GOT3 (cell line): ENCODE data around the gene USP53.
"Not testable (repeated sequence)": the region's sequence is repeated elsewhere in the genome, so short reads cannot be mapped to it uniquely, and the experiment has no call there.

Source experiments
- DNase-seq: peaks from one replicate; lab custom pipeline; 2025; ENCODE audit warnings: mixed read lengths; lab: John Stamatoyannopoulos, UW

Gene USP53

DNA sequence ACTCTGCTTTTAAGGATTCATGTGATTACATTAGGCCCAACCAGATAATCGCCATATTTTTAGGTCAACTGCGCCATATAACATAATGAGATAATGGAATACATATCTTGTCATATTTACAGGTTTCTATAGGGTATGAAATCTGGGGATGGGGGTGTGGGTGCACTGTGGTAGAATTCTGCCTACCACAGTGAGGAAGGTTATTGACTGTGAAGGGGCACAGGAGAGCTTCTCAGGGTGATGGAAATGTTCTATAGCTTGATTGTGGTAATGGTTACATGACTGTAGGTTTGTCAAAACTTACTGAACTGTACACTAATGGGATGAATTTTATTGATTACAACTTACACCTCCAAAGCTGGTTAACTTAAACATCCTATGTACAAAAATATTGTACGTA is 15.9 kb downstream of the USP53 start:
- no peak for DNase-seq

DNA sequence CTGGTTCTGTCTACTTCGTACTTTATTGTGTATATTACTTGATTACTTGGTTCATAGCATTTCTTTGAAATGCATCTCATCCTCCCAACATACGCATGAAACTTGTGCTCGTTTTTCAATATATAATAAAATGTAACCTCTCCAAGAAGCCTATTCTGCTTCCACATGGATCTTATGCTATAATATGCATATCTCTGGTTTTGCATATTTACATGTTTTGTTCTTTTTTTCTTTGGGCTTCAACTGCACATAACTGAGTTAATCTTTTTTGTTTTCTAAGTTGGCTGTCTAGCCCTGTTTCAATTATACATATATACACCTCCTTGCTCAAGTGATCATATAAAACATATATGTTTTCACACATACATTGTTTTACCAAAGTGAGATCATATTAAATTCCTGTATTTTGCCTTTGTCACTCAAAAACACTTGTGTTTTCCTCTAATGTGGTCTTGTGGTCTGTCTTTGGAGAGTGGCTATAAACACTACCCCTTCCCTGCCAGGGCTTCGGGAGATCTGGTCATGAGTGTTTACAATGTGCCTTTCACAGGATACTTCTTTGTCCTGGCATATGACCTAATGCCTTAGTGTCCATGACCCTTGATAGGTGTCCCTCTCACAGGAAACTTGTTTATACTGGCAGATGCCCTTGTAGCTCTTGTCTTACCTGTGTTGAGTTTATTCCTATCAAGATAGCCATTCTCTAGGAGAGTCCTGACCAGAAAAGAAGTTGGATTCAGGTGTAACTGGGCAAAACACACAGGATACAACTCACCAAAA is 17.6 kb downstream of the USP53 start:
- no peak for DNase-seq

DNA sequence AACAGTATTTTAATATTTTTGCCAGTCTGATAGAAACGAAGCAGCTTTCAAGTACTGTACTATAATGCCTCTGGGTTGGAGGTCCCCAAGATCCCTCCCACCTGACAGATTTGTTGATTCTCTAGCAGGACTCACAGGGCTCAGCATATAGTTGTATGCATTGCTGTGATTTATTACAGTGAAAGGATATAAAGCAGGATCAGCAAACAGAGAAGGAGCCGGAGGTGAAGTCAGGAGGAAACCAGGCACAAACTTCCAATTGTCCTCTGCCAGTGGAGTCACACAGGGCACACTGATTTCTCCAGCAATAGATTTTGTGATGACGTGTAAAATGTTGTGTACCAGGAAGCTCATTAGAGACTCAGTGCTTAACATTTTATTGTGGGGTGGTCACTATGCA is 19.0 kb downstream of the USP53 start:
- DNase-seq = no peak

DNA sequence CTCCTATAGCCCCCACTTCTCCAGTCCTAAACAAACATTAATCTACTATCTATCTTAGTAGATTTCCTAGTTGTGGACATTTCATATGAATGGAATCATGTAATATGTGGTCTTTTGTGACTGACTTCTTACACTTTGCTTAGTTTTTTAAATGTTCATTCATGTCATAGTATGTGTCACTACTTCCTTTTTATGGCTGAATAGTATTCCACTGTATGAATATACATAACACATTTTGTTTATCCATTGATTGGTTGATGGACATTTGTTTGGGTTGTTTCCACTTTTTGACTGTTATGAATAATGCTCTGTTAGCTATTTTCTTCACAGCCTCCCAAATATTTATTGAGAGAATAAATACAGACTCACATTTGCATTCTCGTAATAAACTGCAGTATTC is 19.8 kb downstream of the USP53 start:
- DNase-seq = no peak

DNA sequence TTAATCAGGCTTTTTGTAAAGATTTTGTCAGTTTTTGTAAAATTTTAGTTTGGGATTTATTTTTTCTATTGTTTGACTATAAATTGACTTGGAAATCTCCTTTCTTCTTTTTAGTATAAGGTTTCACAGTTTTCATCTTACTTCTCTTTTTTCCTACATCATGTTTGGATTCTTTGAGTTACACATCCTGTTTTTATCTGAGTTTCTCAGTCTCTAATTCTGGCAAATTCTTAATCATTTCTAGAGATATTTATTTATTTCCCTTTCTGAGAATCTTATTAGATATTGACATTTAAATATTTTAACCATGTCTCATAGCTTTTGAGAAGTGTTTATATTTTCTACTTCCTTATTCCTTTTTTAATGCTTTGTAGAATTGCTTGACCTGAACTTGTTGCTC is 20.7 kb downstream of the USP53 start:
- no peak for DNase-seq

DNA sequence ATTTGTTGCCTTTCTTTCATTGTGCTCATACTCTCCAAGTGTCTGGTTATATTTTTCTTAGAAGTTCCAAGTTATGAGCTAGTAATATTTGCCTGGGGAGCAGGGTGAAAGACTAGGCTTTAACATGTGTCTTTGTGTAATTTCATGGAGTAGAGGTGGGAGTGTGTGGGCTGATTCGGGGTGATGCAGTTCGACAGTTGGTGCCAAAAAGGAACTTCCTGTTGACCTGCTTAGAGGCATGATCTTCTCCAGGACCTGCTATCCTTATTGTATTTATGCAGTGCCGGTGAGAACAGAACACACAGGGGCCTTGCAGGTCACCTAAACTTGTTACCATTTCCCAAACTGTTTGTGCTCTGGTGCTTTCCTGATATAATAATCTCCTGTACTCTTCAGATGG is 21.2 kb downstream of the USP53 start:
- no peak for DNase-seq

DNA sequence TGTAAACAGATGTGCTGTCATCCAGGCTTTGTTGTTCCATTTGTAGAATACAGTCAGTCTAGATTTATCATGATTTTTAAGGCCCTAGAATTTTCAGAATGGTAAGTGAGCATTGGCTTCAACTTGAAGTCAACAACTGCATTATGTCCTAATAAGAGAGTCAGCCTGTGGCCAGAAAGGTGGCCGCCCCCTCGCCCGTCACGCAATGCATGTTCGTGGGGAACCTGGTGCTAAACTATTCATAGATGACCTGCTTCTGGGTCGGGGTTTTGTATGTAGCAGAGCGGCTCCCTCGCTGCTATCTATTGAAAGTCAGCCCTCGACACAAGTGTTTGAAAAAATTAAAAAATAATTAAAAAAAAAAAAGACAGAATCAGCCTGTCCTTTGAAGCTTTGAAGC is 24.7 kb downstream of the USP53 start:
- no peak for DNase-seq

DNA sequence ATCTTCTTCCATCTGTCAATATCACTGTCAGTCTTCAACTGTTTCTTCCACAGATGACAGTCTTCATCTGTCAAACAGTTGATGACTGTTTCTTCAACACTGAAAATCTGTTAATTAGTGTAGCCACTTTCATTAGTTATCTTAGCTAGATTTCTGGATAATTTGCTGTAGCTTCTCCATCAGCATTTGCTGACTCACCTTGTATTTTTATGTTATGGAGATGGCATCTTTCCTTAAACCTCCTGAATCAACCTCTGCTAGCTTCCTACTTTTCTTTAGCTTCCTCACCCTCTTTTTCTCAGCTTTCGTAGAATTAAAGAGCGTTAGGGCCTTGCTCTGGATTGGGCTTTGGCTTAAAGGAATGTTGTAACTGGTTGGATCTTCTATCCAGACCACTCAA is 25.1 kb downstream of the USP53 start:
- no peak for DNase-seq

DNA sequence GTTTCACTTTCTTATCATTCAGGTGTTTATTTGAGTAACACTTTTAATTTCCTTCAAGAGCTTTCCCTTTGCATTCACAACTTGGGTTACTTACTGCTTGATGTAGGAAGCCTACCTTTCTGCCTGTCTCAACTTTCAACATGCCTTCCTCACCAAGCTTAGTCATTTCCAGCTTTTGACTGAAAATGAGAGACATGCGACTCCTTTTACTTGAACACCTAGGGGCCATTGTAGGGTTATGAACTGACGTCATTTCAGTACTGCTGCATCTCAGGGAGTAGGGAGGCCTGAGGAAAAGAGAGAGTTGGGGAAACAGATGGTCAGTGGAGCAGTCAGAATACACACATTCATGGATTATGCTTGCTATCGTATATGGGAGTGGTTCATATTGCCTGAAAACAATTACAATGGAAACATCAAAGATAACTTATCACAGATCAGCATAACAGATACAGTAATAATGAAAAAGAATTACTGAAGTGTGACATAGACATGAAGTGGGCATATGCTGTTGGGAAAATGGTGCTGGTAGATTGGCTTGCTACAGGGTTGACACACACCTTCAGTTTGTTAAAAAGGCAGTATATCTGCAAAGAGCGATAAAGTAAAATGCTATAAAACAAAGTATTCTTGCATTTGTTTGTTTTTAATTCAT is 25.7 kb downstream of the USP53 start:
- no peak for DNase-seq

DNA sequence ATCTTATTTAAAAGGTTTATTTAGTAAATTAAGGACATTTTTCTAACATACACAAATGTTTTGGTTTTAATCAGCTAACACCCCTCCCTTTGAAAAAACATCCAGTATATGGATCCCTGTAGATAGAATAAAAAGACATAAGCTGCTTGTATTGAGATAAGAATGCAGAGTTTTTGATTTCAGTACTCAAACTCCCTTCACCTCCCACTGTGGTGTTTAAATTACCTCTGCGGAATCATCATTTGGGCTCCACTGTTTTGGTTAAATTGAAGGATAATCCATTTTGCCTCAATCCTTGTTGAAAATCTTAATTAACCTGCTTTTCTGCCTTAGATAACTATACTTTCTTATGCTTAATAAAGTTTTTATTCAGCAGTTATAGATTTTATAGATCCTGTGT is 27.6 kb downstream of the USP53 start:
- no peak for DNase-seq

DNA sequence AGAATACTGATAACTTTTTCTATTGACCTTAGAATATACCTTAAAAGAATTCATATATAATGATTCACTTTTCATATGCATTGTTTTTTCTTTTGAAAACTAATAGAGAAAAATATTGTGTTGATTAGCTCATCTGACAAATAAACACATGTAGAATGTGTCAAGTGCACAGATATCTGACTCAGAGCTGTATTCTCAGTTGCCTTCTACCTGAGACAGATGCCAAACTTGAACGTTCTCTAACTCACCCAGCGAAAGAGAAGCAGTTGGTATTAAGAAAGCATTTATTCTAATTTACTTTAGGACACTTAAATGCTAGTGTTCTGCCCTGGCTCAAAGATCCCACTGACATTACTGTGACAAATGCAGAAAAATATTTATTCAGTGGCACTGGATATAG is 28.1 kb downstream of the USP53 start:
- no peak for DNase-seq

DNA sequence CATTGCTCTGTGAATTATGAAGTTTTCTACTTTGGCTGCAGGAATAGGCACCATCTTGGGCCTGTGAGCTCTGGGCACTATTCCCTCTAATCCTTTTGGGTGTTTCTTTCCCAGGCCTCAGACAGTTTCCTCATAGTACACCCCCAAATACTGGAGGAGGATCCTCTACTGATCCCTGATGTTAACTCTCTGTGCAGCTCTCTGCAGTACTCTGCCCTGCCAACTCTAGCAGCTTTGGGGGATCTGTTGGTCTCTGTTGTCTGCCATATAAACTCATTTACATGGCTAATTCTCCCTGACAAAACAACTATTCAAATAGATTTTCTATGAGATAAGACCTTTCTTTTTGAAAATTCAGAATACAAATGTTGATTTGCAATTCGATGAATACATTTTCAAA is 29.9 kb downstream of the USP53 start:
- no peak for DNase-seq

DNA sequence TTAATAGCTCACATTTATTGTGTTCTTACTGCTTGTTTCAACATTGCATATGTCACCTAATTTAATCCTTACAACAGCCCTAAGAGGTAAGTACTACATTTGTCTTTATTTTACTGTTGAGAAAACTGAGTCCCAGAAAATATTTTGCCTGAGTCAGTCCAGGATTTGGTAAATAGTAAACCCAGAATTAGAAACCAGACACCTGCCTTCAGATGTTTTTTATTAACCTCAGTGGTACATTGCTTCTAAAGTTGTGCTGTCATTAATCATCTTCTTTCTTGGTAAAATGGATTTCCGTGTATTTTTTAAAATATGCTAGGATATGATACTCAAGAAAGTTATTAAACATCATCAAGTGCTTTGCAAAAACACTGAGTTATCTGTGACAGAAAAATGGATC is 31.4 kb downstream of the USP53 start:
- DNase-seq = no peak

DNA sequence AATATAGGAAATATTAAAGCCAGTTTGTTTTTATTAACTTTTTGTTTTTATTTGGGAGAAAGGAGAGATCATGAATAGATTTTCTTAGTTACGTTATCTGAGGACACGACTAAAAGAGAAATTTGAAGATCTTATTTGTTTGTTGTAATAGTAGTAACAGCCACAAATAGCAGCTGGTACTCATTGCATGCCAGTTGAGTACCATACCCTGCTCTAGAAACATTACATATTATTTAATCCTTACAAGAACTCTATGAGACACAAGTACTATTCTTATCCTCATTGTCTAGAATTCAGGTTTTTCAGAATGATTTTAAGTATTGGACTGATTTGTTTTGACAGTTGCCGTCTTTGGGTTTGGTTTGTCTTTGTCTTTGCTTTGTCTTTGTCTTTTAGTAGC is 31.8 kb downstream of the USP53 start:
- DNase-seq = no peak

DNA sequence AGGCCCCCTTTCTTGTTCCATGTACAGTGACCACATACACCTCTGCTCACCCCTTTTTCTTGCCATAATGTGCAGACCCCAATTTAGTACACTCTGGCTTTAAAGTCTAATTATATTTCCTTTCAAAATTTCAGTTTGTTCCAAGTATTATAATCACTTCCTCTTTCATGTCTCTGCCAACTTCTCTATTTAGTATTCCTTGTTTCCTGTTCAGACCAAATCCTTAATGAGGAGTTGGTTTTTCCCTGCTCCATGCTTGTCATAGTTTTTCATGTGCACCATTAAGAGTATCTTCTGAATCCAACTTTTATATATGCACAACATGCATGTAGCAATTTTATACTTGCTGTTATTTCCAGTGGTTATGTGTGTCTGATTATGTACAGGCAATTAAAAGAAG is 32.3 kb downstream of the USP53 start:
- no peak for DNase-seq

DNA sequence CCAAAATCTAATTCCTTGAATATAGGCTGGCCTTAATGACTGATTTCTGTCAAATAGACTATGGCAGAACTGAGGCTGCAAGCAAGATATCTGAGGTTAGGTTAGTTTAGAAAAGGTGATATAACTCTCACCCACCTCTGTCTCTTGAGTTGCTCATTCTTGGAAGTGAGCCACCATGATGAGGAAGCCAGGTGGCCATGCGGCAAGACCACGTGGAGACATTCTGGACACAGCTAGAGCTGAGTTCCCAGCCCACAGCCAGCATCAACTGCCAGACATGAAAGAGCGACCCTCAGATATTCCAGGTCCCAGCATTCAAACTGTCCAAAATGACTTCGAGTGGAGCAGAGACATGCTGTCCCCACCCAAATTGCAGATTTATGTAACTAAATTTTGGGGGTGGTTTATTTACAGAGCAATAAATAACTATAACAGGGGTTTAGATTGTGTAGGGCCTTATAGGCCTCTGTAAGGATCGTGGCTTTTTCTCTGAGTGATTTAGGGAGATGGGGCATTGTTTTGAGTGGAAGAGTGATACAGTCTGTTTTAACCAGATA is 33.7 kb downstream of the USP53 start:
- no peak for DNase-seq

DNA sequence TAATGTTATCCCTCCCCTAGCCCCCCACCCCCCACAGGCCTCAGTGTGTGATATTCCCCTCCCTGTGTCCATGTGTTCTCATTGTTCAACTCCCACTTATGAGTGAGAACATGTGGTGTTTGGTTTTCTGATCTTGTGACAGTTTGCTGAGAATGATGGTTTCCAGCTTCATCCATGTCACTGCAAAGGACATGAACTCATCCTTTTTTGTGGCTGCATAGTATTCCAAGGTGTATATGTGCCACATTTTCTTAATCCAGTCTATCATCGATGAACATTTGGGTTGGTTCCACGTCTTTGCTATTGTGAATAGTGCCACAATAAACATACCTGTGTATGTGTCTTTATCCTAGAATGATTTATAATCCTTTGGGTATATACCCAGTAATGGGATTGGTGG is 38.5 kb downstream of the USP53 start:
- DNase-seq = not testable (repeated sequence)

DNA sequence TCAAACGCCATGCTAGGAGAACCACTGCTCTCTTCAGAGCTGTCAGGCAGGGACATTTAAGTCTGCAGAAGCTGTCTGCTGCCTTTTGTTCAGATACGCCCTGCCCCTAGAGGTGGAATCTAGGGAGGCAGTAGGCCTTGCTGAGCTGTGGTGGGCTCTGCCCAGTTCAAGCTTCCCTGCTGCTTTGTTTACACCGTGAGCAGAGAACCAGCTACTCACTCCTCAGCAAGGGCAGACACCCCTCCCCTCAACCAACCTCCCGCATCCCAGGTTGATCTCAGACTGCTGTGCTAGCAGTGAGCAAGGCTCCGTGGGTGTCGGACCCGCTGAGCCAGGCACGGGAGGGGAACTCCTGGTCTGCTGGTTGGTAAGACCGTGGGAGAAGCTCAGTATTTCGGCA is 42.7 kb downstream of the USP53 start:
- not testable (repeated sequence) for DNase-seq

DNA sequence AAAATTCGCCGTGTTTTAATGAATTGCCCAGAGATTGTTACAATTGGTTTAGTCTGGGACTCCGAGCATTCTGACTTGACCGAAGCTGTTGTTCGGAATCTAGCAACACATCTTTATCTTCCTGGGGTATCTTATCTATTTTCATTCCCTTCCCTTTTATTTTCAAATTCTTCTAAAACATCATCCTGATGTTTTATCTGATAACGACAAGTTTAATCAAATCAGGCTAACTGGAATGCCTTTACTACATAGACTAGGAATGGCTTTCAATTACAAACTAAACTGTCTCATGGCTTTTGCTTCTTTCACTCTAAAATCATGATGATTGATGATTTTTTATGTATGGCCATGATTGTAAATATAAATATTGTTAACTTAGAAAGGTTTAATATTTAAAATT is 48.0 kb downstream of the USP53 start:
- no peak for DNase-seq

DNA sequence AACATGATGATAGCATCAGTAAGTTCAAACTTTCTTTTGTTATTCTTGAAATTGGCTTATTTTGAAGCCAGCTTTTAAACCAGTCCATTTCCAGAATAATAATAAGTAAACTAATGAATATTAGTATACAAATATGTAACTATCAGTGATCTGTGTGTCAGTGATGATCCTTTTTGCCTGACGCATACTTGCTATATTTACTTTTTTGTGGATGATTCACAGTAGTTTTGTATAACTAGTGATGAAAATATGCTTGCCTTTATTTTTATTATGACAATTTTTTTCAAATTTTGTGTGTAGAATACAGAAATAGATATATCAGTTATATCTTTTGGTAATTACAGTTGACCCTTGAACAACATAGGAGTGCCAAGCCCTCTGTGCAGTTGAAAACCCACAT is 49.5 kb downstream of the USP53 start:
- no peak for DNase-seq

DNA sequence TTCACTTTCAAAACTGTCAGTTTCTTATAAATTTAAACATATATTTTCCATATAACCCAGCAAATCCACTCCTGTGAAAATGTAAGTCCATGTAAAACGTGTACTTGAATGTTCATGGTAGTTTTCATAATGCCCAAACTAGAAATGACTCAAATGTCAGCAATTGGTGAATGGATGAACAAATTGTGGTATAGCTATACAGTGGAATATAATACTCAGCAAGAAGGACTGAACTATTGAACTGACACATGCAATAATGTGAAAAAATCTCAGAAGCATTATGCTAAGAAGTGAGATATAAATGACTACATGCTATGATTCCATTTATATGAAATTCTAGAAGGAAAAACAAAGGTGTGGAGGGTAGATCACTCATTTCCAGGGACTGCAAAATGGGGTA is 52.2 kb downstream of the USP53 start:
- no peak for DNase-seq

DNA sequence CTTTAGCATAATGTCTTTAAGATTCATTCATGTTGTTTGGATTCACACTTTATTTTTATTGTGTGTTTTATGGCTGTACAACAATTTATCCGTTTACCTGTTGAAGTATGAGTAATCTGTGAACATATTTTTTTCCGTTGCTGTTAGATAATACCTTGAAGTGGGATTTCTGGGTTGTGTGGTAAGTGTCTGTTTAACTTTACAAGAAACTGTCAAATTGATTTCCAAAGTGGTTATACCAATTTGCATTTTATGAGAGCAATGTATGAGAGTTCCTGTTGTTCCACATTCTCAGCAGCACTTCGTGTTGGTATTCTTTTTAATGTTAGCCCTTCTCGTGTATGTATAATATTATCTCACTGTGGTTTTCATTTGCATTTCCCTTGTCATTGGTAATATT is 53.6 kb downstream of the USP53 start:
- no peak for DNase-seq

DNA sequence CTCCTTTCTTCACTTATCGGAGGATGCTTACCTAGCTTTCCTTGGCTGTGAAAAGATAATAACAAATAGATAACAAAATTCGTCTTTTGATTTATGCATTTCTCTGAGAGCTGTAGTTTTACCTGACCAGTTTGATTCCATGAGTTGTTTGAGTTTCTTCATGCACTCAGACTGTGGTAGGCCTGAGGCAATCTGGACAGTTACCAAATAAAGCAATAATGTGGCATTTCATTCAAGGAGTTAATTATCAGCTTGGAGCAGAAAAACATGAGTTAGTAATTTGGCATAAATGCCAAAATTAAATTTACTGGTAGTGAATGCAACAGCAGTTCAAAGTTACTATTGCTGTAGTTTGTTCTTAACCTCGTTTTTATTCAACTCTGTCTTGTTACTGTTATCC is 56.0 kb downstream of the USP53 start:
- DNase-seq = no peak
